HepG2 (cell line): Measurements from ENCODE around the gene TBCE. TPM values are rescaled to one million over a fixed set of nuclear protein-coding genes. Genes with fewer than 3 reads are reported as not detected.

Experiments used
- NFATC3 ChIP-seq: sonication (generic); formaldehyde crosslinking; IDR thresholded peaks from 2 replicates; pipeline ENCODE4 v1.5.1; 2020; ENCODE audit warnings: mild to moderate bottlenecking, missing genetic modification reagents
- TCF12 ChIP-seq, 2 experiments: fragments of 450-650 bp in 1 of 2; sonication (generic) in 1 of 2; formaldehyde crosslinking in 1 of 2; IDR thresholded peaks; 2 replicates each; pipeline versions ENCODE4 v1.6.1 to v1.8.0; 2017 to 2022; ENCODE audit warnings: antibody characterized with exemption in 1 of 2, mild to moderate bottlenecking in 1 of 2, missing genetic modification reagents in 1 of 2, moderate library complexity in 1 of 2
- ZFX ChIP-seq: sonication (generic); formaldehyde crosslinking; IDR thresholded peaks from 2 replicates; pipeline ENCODE4 v1.4.0; 2020; ENCODE audit warnings: mild to moderate bottlenecking, low read depth, missing genetic modification reagents, moderate library complexity
- ZNF329 ChIP-seq: sonication (generic); formaldehyde crosslinking; IDR thresholded peaks from 2 replicates; pipeline ENCODE4 v1.9.0; 2021; ENCODE audit warnings: low read depth, mild to moderate bottlenecking, missing genetic modification reagents
- polyA plus RNA-seq, 8 experiments: library from polyadenylated mRNA; depleted of rRNA in 3 of 8; stranded (reverse) in 7 of 8; unstranded in 1 of 8; fragments of >200 nt; fragmentation: Illumina TruSeq in 4 of 8; extraction: Trizol in 4 of 8; gene quantifications; 2 replicates each; pipeline versions ENCODE4 v1.2.1 to v1.2.3, GENCODE V29; 2011 to 2016; ENCODE audit warnings: low read depth in 4 of 8, missing spikeins in 1 of 8, mixed read lengths in 1 of 8; ENCODE audit not compliant: insufficient read depth in 1 of 8
- total RNA-seq, 5 experiments: library from RNA; depleted of rRNA; stranded (reverse); fragments of >200 nt; fragmentation: Illumina TruSeq; extraction: Trizol; gene quantifications; 2 replicates each; pipeline ENCODE4 v1.2.3, GENCODE V29; 2016; ENCODE audit warnings: low read depth in 1 of 5
- TF ChIP-seq, protein P1 (sequence below): sonication (generic); formaldehyde crosslinking; IDR thresholded peaks from 2 replicates; pipeline ENCODE4 v1.5.0; 2020; ENCODE audit warnings: mild to moderate bottlenecking, missing genetic modification reagents
- TF ChIP-seq, protein P2 (sequence below): sonication (generic); formaldehyde crosslinking; IDR thresholded peaks from 2 replicates; pipeline ENCODE4 v1.4.0; 2020; ENCODE audit warnings: mild to moderate bottlenecking, missing genetic modification reagents, borderline replicate concordance
- TF ChIP-seq, protein P3 (sequence below): sonication (generic); formaldehyde crosslinking; IDR thresholded peaks from 2 replicates; pipeline ENCODE4 v1.5.0; 2020; ENCODE audit warnings: missing genetic modification reagents, mild to moderate bottlenecking, borderline replicate concordance
- TF ChIP-seq, protein P4 (sequence below): sonication (generic); formaldehyde crosslinking; conservative IDR thresholded peaks from 2 replicates; pipeline ENCODE4 v1.8.0; 2022; ENCODE audit warnings: mild to moderate bottlenecking, moderate library complexity, missing genetic modification reagents
- TF ChIP-seq, protein P5 (sequence below): sonication (generic); formaldehyde crosslinking; IDR thresholded peaks from 2 replicates; pipeline ENCODE4 v1.9.0; 2021; ENCODE audit warnings: mild to moderate bottlenecking, missing genetic modification reagents

Gene TBCE
- total and polyA plus RNA-seq, 2 of the 13 experiments (the other 11 are each of a cell fraction or from before 2014, with no cell fraction given) = 25.6 to 31.1 TPM

DNA sequence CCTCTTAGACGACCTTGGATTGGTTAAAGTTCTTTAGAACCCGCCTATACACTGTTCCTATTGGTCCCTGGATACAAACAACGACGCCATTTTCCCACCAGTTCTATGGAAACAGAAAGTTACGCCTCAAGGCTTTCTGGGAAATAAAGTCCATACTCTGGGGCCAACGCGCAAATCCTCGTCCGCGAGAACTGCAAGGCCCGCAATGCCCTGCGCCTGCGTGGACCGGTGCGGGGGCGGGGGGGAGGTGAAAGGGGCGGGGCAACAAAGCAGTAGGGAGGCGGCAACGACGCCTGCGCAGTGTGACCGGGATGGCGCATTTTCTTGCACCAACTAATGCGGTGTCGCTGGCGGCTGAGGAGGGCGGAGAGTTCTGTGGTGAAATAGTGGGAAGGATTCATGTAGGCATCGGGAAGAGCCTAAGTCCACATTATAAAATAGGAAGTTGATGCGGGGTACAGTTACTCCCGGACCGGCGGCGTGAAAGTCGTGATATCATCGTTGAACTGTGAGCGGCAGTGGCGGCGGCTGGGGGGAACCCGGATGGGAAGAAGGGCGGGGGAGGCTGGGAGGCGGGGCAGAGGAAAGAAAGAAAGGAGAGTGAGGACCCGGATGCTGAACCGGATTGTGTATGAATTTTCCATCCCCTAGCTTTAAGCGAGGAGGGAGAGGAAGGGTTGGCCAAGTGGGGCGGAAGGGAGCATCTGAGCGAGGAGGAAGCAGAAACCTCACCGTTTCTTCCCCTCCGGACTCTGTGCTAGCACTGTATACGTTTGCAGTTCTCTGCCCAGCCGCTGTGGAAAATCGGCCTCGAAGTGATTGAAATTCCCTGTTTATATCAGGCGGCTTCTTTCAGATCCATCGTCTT, 38.7 kb upstream of the TBCE start, which contains the start of gene GGPS1 (continued):
- TF ChIP-seq, protein P1, sequence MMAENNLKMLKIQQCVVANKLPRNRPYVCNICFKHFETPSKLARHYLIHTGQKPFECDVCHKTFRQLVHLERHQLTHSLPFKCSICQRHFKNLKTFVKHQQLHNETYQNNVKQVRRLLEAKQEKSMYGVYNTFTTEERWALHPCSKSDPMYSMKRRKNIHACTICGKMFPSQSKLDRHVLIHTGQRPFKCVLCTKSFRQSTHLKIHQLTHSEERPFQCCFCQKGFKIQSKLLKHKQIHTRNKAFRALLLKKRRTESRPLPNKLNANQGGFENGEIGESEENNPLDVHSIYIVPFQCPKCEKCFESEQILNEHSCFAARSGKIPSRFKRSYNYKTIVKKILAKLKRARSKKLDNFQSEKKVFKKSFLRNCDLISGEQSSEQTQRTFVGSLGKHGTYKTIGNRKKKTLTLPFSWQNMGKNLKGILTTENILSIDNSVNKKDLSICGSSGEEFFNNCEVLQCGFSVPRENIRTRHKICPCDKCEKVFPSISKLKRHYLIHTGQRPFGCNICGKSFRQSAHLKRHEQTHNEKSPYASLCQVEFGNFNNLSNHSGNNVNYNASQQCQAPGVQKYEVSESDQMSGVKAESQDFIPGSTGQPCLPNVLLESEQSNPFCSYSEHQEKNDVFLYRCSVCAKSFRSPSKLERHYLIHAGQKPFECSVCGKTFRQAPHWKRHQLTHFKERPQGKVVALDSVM = no peak
- no peak; the same call in 1 of the 2 replicates for TF ChIP-seq ZFX (CRISPR knock-in tag)
- no peak for TF ChIP-seq ZNF329 (CRISPR knock-in tag)
- TF ChIP-seq NFATC3 (CRISPR knock-in tag) = no peak
- TF ChIP-seq, protein P2, sequence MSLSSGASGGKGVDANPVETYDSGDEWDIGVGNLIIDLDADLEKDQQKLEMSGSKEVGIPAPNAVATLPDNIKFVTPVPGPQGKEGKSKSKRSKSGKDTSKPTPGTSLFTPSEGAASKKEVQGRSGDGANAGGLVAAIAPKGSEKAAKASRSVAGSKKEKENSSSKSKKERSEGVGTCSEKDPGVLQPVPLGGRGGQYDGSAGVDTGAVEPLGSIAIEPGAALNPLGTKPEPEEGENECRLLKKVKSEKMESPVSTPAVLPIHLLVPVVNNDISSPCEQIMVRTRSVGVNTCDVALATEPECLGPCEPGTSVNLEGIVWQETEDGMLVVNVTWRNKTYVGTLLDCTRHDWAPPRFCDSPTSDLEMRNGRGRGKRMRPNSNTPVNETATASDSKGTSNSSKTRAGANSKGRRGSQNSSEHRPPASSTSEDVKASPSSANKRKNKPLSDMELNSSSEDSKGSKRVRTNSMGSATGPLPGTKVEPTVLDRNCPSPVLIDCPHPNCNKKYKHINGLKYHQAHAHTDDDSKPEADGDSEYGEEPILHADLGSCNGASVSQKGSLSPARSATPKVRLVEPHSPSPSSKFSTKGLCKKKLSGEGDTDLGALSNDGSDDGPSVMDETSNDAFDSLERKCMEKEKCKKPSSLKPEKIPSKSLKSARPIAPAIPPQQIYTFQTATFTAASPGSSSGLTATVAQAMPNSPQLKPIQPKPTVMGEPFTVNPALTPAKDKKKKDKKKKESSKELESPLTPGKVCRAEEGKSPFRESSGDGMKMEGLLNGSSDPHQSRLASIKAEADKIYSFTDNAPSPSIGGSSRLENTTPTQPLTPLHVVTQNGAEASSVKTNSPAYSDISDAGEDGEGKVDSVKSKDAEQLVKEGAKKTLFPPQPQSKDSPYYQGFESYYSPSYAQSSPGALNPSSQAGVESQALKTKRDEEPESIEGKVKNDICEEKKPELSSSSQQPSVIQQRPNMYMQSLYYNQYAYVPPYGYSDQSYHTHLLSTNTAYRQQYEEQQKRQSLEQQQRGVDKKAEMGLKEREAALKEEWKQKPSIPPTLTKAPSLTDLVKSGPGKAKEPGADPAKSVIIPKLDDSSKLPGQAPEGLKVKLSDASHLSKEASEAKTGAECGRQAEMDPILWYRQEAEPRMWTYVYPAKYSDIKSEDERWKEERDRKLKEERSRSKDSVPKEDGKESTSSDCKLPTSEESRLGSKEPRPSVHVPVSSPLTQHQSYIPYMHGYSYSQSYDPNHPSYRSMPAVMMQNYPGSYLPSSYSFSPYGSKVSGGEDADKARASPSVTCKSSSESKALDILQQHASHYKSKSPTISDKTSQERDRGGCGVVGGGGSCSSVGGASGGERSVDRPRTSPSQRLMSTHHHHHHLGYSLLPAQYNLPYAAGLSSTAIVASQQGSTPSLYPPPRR (CRISPR knock-in tag) = no peak
- no peak for TF ChIP-seq TCF12 (IDR thresholded peaks at IDR 0.05)
- no peak for TF ChIP-seq TCF12 (CRISPR knock-in tag; IDR thresholded peaks at IDR 0.05)
- TF ChIP-seq, protein P3, sequence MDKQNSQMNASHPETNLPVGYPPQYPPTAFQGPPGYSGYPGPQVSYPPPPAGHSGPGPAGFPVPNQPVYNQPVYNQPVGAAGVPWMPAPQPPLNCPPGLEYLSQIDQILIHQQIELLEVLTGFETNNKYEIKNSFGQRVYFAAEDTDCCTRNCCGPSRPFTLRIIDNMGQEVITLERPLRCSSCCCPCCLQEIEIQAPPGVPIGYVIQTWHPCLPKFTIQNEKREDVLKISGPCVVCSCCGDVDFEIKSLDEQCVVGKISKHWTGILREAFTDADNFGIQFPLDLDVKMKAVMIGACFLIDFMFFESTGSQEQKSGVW (CRISPR knock-in tag) = no peak
- TF ChIP-seq, protein P4, sequence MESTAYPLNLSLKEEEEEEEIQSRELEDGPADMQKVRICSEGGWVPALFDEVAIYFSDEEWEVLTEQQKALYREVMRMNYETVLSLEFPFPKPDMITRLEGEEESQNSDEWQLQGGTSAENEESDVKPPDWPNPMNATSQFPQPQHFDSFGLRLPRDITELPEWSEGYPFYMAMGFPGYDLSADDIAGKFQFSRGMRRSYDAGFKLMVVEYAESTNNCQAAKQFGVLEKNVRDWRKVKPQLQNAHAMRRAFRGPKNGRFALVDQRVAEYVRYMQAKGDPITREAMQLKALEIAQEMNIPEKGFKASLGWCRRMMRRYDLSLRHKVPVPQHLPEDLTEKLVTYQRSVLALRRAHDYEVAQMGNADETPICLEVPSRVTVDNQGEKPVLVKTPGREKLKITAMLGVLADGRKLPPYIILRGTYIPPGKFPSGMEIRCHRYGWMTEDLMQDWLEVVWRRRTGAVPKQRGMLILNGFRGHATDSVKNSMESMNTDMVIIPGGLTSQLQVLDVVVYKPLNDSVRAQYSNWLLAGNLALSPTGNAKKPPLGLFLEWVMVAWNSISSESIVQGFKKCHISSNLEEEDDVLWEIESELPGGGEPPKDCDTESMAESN (CRISPR knock-in tag) = no peak
- TF ChIP-seq, protein P5, sequence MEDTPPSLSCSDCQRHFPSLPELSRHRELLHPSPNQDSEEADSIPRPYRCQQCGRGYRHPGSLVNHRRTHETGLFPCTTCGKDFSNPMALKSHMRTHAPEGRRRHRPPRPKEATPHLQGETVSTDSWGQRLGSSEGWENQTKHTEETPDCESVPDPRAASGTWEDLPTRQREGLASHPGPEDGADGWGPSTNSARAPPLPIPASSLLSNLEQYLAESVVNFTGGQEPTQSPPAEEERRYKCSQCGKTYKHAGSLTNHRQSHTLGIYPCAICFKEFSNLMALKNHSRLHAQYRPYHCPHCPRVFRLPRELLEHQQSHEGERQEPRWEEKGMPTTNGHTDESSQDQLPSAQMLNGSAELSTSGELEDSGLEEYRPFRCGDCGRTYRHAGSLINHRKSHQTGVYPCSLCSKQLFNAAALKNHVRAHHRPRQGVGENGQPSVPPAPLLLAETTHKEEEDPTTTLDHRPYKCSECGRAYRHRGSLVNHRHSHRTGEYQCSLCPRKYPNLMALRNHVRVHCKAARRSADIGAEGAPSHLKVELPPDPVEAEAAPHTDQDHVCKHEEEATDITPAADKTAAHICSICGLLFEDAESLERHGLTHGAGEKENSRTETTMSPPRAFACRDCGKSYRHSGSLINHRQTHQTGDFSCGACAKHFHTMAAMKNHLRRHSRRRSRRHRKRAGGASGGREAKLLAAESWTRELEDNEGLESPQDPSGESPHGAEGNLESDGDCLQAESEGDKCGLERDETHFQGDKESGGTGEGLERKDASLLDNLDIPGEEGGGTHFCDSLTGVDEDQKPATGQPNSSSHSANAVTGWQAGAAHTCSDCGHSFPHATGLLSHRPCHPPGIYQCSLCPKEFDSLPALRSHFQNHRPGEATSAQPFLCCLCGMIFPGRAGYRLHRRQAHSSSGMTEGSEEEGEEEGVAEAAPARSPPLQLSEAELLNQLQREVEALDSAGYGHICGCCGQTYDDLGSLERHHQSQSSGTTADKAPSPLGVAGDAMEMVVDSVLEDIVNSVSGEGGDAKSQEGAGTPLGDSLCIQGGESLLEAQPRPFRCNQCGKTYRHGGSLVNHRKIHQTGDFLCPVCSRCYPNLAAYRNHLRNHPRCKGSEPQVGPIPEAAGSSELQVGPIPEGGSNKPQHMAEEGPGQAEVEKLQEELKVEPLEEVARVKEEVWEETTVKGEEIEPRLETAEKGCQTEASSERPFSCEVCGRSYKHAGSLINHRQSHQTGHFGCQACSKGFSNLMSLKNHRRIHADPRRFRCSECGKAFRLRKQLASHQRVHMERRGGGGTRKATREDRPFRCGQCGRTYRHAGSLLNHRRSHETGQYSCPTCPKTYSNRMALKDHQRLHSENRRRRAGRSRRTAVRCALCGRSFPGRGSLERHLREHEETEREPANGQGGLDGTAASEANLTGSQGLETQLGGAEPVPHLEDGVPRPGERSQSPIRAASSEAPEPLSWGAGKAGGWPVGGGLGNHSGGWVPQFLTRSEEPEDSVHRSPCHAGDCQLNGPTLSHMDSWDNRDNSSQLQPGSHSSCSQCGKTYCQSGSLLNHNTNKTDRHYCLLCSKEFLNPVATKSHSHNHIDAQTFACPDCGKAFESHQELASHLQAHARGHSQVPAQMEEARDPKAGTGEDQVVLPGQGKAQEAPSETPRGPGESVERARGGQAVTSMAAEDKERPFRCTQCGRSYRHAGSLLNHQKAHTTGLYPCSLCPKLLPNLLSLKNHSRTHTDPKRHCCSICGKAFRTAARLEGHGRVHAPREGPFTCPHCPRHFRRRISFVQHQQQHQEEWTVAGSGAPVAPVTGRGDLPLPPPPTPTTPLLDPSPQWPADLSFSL (CRISPR knock-in tag) = peak; percentile 53; the same call in 1 of the 2 replicates
